Stimulated activated CD4-positive, alpha-beta T cell treated with anti-CD3 and anti-CD28 coated beads, TNF-alpha, amount 100 ng/mL, for 4 hours (primary cell): ENCODE results near the gene PHF14.

Experiments used
- DNase-seq, 3 experiments: peaks; one replicate each; pipeline ENCODE4 v3.0.0-alpha.2; 2020; ENCODE audit warnings: low read depth in 3 of 3

PHF14 gene

GRCh38 chr7:11175371-11175770 lies 201.7 kb downstream of the PHF14 start:
- no peak for DNase-seq

DNA sequence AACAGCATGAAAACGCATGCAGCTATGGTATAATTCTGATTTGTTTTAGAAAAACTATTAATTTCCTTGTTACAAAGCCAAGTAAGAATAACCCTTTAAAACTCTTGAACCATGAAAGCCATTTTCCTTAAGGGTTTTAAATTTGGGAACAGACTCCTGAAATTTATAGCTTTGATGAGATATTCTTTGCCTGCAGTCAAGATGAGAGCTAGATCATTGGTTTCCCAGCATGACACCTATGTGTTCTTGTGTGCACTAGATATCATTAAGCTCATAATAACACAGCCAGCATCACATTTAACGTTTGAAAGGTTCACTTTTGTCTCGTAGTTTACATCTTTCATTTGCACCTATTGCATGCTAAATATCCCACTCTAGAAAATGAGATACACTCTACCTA lies 202.2 kb downstream of the PHF14 start:
- DNase-seq: no peak

- no peak for DNase-seq
Measured at GRCh38 chr7:11176985-11177555, 203.4 kb downstream of the PHF14 start.

DNA sequence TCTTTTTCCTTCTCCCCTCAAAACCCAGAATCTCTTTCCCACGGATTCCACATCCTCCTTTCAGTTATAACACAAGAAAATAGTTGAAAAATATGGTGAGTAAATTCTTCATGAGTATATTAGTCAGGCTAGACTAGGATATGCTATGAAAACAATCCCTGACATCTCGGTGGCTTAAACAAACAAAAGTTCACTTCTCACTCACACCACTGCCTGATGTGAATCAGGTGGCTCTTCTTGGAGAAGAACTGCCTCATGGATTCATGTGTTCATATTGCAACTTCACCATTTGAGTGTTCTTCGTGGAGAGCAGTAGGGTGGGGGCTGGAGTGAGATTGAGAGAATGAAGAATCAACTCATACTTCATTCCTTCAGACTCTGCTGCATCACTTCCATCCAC lies 204.1 kb downstream of the PHF14 start:
- no peak for DNase-seq

GRCh38 chr7:11181590-11181989 lies 207.9 kb downstream of the PHF14 start:
- DNase-seq: no peak

GRCh38 chr7:11182736-11183135 lies 209.1 kb downstream of the PHF14 start:
- DNase-seq: no peak

DNA sequence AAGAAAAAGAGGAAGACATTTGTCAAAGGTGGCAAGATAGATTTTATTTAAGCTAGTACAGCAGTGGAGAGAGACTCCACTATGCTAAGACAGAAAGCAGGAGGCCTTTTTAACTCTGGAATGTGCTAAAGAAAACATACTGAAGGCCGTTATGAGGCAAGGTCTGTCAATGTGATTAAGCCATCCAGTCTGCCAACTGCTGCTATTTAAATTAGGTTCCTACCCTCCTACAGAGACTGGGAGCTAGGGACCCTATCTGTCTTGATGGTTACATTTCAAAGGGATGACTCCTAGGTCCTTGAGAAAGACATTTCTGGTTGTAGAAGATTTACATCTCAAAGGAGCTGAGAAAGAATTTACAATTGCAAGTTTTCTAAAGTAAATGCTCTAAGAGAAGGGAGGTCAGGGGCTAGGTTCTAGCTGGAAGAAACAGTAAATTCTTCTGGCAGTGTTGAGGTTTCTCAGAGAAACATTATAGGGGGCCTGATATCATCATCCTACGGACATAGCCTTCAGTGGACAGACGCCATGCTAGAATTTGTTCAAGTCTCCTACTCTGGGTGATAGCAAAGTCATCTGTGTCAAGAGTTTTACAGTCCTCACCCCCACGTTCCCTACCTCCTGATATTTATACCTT lies 211.6 kb downstream of the PHF14 start:
- no peak for DNase-seq

DNA sequence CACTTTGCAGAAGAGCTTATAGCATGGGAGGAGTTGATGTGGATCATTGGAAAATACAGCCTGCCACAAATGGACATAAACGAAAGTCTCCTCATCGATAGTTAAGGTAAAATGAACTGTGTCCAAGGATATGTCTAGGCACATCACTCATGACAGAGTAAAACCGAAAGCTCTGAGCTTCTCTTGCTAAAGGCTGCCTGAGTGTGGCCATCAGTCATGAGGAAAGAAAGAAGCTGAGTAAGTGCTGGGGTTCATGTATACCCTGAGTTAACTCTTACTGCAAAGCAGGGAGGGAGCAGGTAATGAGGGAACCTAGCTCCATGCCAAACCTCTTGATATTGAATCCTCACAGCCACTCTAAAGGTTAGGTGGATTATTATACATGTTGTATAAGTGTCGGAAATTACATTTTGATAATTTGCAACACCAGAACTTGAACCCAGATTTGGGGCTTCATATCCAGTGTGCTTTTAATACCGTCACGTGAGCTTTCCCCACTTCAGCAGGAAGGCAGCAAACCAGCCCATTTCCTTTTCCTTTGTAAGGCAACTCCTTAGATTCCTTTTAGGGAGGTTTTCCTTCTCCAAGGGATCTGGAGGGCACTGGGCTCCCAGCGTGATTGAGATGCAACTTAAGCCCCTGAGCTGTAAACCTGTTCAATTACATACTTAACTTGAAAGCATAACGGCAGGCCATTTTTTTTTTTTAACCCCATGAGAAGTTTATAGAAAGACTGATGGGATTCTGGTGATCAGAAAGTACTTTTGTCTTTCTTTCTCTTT lies 215.0 kb downstream of the PHF14 start:
- no peak for DNase-seq

- DNase-seq: no peak
Measured at GRCh38 chr7:11191081-11191480, 217.4 kb downstream of the PHF14 start.

DNA sequence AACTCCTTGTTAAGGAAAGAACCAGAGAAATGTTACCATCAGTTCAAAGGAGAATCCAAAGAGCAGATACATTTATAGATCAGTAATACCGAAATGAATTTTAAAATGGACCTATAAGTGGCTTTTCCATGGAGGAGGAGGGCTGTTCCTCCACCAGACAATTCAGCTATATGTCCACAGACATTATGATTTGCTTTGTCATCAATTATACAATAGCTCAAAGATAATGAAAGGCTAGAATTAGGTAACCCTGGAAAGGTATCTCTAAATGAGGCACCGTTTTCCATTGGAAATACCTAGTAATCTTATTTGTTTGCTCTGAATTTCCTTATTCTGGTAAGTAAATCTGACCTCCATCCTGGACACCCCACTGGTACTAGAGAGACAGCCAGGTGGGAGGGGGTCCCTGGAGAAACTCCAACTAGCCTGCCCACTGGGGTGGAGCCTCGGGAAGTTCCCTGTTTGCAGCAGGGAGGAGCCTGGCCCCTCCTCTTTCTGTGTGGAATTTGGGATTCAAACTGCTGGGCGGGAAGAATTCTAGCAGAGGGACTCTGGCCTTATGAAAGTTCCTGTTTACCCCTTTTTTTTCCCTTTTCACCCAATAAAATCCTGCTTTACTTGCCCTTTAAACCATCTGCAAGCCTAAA lies 218.0 kb downstream of the PHF14 start:
- no peak for DNase-seq

DNA sequence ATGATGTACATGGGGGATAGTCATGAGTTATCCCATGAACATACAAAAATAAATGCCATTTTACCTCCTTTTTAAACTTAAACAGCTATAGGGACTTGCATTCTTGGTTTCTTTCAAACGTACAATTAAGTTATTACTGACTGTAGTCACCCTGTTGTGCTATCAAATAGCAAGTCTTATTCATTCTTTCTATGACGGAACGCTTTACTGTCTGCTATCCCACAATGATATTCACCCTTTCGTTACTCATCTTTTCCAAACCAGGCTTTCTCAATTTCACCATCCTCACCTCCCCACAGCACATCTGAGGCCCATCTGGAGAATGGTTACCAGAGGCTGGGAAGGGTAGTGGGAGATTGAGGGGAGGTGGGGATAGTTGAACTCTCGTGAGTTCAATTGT lies 218.8 kb downstream of the PHF14 start:
- DNase-seq: no peak

GRCh38 chr7:11193131-11193867 lies 219.6 kb downstream of the PHF14 start:
- no peak for DNase-seq

- DNase-seq: no peak
Measured at GRCh38 chr7:11193888-11194287, 220.2 kb downstream of the PHF14 start.

- no peak for DNase-seq
Measured at GRCh38 chr7:11194492-11194891, 220.8 kb downstream of the PHF14 start.

- DNase-seq: no peak
Measured at GRCh38 chr7:11195502-11195901, 221.8 kb downstream of the PHF14 start.

DNA sequence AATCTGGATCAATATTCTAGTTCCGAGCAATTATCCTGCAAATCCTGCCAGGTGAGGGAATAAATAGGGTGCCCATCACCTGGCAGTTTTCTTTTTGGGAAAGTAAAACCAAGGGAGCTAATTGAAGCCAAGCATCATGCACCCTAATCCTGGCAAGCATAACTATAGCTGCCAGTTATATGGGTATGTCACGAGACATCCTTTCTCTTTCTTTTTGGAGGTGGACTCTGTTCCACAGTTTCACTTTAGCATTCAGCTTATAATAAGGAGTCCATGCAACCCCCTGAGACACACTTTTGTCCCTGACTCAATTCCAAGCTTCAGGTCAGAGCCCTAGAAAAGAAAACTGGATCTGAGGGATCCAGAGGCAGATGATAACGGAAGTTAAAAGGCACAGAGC lies 222.5 kb downstream of the PHF14 start:
- DNase-seq: no peak

- no peak for DNase-seq
Measured at GRCh38 chr7:11203224-11203623, 229.6 kb downstream of the PHF14 start.

DNA sequence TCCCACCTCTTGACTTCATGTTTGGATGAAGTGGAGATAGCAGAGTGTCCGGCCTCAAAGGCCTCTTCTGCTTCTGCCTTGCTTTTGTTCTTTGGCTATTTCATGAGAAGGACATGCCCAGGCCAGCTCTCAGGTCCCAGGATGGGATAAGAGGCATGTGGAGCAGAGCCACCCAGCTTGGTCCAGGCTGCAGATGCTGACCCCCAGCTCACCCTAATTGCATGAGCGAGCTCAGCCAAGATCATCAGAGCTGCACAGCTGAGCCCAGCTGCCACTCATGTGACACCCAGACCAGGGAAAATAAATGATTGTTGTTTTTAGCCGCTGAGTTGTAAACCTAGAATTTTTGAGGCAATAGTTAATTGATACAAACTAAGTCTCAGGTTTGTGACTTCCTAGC lies 230.0 kb downstream of the PHF14 start:
- no peak for DNase-seq

GRCh38 chr7:11206177-11206899 lies 232.7 kb downstream of the PHF14 start:
- no peak for DNase-seq

DNA sequence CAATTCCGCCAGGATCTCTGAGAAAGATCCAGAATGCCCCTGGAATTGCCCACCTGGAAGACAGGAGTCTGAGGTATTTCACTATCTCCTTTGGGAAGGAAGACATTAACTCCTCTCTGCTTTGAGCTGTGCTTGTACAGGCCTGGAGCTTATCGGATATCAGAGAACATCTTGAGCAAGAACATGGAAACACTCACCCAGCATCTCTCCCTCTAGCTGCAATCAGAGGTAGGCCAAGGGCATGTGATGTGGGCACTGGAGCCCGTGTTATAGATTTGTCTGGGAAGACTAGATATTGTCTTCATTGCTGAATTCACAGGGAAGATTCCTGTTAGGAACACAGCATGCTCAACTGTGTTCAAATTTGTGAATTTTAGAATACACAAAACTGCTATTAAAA lies 233.9 kb downstream of the PHF14 start:
- no peak for DNase-seq

DNA sequence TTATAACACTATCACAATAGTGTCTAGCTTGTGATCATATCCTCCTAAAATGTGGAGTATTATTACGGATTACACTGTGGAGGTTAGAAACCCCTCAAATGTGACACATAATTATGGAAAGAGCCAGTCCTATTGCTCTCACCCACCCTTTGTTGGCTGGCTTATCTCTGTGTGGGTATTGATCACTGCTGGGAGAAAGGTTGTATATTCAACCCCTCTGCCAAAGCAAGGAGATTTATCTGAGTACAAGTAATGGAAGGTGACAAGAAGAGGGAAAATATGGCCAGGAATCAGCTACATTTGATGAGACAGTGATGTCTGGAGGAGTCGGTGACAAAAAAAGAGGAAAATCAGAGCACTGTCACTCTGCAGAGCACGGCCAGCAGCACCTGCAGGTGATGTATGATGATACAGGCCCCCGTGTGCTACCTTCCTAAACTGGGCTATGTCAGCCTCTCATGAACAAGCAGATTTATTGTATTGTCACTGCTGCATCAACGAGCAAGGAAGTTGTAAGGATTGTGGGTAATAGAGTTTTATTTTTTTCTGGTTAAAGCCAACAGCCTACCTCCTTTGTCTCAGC lies 235.3 kb downstream of the PHF14 start:
- no peak for DNase-seq
